GM23338 (cell line): ENCODE results near the gene ALDH3B1. TPM values are rescaled to one million over a fixed set of nuclear protein-coding genes. Genes with fewer than 3 reads are reported as not detected.

Experiments used
- ATAC-seq: fragments of 200-7000 bp; cut with Tn5 transposase; 3 replicates; pipeline ENCODE4 v1.9.1; 2020
- DNase-seq: peaks from one replicate; pipeline ENCODE4 v3.0.0-alpha.2; 2015; ENCODE audit warnings: low spot score
- H2AFZ ChIP-seq: fragments of 200-600 bp; sonication (generic); 2 replicates; pipeline ENCODE4 v1.8.0; 2016; ENCODE audit warnings: antibody characterized with exemption, mild to moderate bottlenecking, moderate library complexity
- H3F3A ChIP-seq: fragments of 200-600 bp; sonication (generic); replicated peaks from 2 replicates; pipeline ENCODE4 v1.8.0; 2017; ENCODE audit warnings: antibody characterized with exemption, mixed run types, low read depth
- H3K27ac ChIP-seq: fragments of 200-600 bp; sonication (generic); 2 replicates; pipeline ENCODE4 v1.6.1; 2016; ENCODE audit warnings: low read depth
- H3K27me3 ChIP-seq: fragments of 200-600 bp; sonication (generic); 2 replicates; pipeline ENCODE4 v1.8.0; 2016; ENCODE audit warnings: mild to moderate bottlenecking, mixed run types, moderate library complexity; ENCODE audit not compliant: insufficient read depth
- H3K36me3 ChIP-seq: fragments of 200-600 bp; sonication (generic); 2 replicates; pipeline ENCODE4 v1.8.0; 2016; ENCODE audit warnings: mild to moderate bottlenecking; ENCODE audit not compliant: insufficient read depth
- H3K4me1 ChIP-seq: fragments of 200-600 bp; sonication (generic); 2 replicates; pipeline ENCODE4 v1.8.0; 2016; ENCODE audit warnings: mild to moderate bottlenecking, moderate library complexity; ENCODE audit not compliant: insufficient read depth
- H3K4me2 ChIP-seq: fragments of 200-600 bp; sonication (generic); 2 replicates; pipeline ENCODE4 v1.7.1; 2017; ENCODE audit warnings: mixed run types
- H3K4me3 ChIP-seq: fragments of 200-600 bp; sonication (generic); 2 replicates; pipeline ENCODE4 v1.6.1; 2016; ENCODE audit warnings: mixed run types
- H3K79me2 ChIP-seq: fragments of 200-600 bp; sonication (generic); replicated peaks from 2 replicates; pipeline ENCODE4 v1.8.0; 2017; ENCODE audit warnings: mild to moderate bottlenecking; ENCODE audit not compliant: insufficient read depth
- H3K9me2 ChIP-seq: fragments of 200-600 bp; sonication (generic); 2 replicates; pipeline ENCODE4 v1.8.0; 2017; ENCODE audit not compliant: insufficient read depth
- H4K20me1 ChIP-seq: fragments of 200-600 bp; sonication (generic); replicated peaks from 2 replicates; pipeline ENCODE4 v1.8.0; 2017; ENCODE audit warnings: mild to moderate bottlenecking; ENCODE audit not compliant: insufficient read depth
- H3K27ac Mint-ChIP-seq: 2 replicates; pipeline ENCODE4 v1.8.0; 2020; ENCODE audit warnings: inconsistent platforms, mild to moderate bottlenecking, moderate library complexity, mixed read lengths
- H3K27me3 Mint-ChIP-seq: 3 replicates; pipeline ENCODE4 v1.8.0; 2022; ENCODE audit warnings: low read depth, mild to moderate bottlenecking, moderate library complexity, mixed read lengths, inconsistent platforms; ENCODE audit not compliant: insufficient read depth, poor library complexity
- H3K36me3 Mint-ChIP-seq: 3 replicates; pipeline ENCODE4 v1.8.0; 2021; ENCODE audit warnings: low read depth, mild to moderate bottlenecking, inconsistent platforms, moderate library complexity, mixed read lengths
- H3K4me1 Mint-ChIP-seq: 3 replicates; pipeline ENCODE4 v1.8.0; 2020; ENCODE audit warnings: mild to moderate bottlenecking, inconsistent platforms, mixed read lengths
- H3K4me3 Mint-ChIP-seq: 3 replicates; pipeline ENCODE4 v1.8.0; 2021; ENCODE audit warnings: moderate library complexity, mild to moderate bottlenecking, inconsistent platforms, mixed read lengths
- H3K9me3 Mint-ChIP-seq: 3 replicates; pipeline ENCODE4 v1.8.0; 2020; ENCODE audit warnings: moderate library complexity, mild to moderate bottlenecking, inconsistent platforms, mixed read lengths
- CREB1 ChIP-seq: fragments of 250-450 bp; sonication (Bioruptor Pico); IDR thresholded peaks from 2 replicates; pipeline ENCODE4 v1.5.0; 2020; ENCODE audit warnings: low read depth, mild to moderate bottlenecking, moderate library complexity
- EZH2 ChIP-seq: fragments of 200-600 bp; sonication (generic); IDR thresholded peaks from one replicate; pipeline ENCODE4 v1.8.0; 2017; ENCODE audit warnings: antibody characterized with exemption, mild to moderate bottlenecking, low read depth; ENCODE audit not compliant: unreplicated experiment
- EZH2phosphoT487 ChIP-seq: fragments of 200-600 bp; sonication (generic); IDR thresholded peaks from one replicate; pipeline ENCODE4 v1.8.1; 2018; ENCODE audit warnings: antibody characterized with exemption; ENCODE audit not compliant: unreplicated experiment
- JUNB ChIP-seq: IDR thresholded peaks from one replicate; pipeline ENCODE4 v1.6.1; 2016; ENCODE audit warnings: antibody characterized with exemption; ENCODE audit not compliant: unreplicated experiment
- NANOG ChIP-seq: IDR thresholded peaks from 2 replicates; pipeline ENCODE4 v1.6.1; 2016; ENCODE audit warnings: antibody characterized with exemption, borderline replicate concordance
- POLR2AphosphoS5 ChIP-seq: IDR thresholded peaks from 2 replicates; pipeline ENCODE4 v1.6.1; 2016; ENCODE audit warnings: antibody characterized with exemption, low read depth
- STAT1 ChIP-seq: IDR thresholded peaks from one replicate; pipeline ENCODE4 v1.6.1; 2016; ENCODE audit warnings: antibody characterized with exemption; ENCODE audit not compliant: unreplicated experiment
- ZNF114 ChIP-seq: fragments of 250-450 bp; sonication (Bioruptor Pico); IDR thresholded peaks from 2 replicates; pipeline ENCODE4 v1.5.0; 2020; ENCODE audit warnings: mild to moderate bottlenecking, moderate library complexity
- ZNF331 ChIP-seq: fragments of 250-450 bp; sonication (Bioruptor Pico); IDR thresholded peaks from 2 replicates; pipeline ENCODE4 v1.5.0; 2020; ENCODE audit warnings: low read depth, mild to moderate bottlenecking, moderate library complexity
- polyA plus RNA-seq: library from polyadenylated mRNA; unstranded; fragments of >200 nt; fragmentation: Nextera tagmentation; extraction: Ambion mirVana; gene quantifications from 2 replicates; pipeline ENCODE4 v1.2.1, GENCODE V29; 2016
- total RNA-seq: library from RNA; depleted of rRNA; stranded (reverse); fragments of >200 nt; shearing (Covaris generic); gene quantifications from 2 replicates; pipeline ENCODE4 v1.2.3, GENCODE V29; 2014
- TF ChIP-seq, protein P1 (sequence below): IDR thresholded peaks from 2 replicates; pipeline ENCODE4 v1.6.1; 2016; ENCODE audit warnings: antibody characterized with exemption
- TF ChIP-seq, protein P2 (sequence below), 2 experiments: fragments of 200-600 bp in 1 of 2; sonication (generic) in 1 of 2; conservative IDR thresholded peaks; 2 replicates each; pipeline versions ENCODE4 v1.5.1 to v1.6.1; 2016 to 2017; ENCODE audit warnings: antibody characterized with exemption in 2 of 2, low read depth in 2 of 2, mild to moderate bottlenecking in 2 of 2, moderate library complexity in 1 of 2
- TF ChIP-seq, protein P3 (sequence below): IDR thresholded peaks from one replicate; pipeline ENCODE4 v1.6.1; 2018; ENCODE audit warnings: antibody characterized with exemption; ENCODE audit not compliant: unreplicated experiment
- TF ChIP-seq, protein P4 (sequence below): fragments of 250-450 bp; sonication (Bioruptor Pico); IDR thresholded peaks from 2 replicates; pipeline ENCODE4 v1.5.0; 2020; ENCODE audit warnings: mild to moderate bottlenecking, moderate library complexity

The ALDH3B1 gene
- total and polyA plus RNA-seq, 2 experiments from 2014 or later, result 0.52 TPM; not detected in 1

DNA sequence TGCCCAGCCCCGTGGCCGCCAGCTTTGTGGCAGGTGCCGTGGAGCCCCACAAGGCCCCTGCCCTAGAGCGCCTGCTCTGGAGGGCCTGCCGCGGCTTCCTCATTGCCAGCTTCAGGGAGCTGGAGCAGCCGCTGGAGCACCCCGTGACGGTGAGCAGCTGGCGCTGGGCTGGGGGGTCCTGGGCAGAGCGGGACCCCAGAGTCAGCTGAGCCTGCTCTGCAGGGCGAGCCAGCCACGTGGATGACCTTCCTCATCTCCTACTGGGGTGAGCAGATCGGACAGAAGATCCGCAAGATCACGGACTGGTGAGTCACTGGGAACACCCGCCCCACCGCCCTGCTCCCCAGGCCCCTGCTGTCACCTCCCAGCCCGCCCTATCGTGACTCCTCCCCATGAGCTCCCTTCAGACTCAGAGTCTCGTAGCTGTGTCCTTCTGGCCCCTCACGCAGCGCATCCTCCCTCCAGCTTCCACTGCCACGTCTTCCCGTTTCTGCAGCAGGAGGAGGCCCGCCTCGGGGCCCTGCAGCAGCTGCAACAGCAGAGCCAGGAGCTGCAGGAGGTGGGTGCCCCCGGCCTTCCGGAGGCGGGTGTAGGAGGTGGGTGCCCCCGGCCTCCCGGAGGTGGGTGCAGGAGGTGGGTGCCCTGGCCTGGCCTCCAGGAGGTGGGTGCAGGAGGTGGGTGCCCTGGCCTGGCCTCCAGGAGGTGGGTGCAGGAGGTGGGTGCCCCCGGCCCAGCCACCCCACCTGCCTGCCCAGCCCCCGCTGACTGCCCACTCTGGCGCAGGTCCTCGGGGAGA is 33.4 kb downstream of the ALDH3B1 start:
- no peaks in the 10 kb centered on the region for H3K36me3 Mint-ChIP-seq
- H3K9me3 Mint-ChIP-seq, result no peaks in the 10 kb centered on the region
- H3K4me2 ChIP-seq, result no peak overlapping the region
- no peak overlapping the region for H3K4me3 ChIP-seq
- H3K27me3 Mint-ChIP-seq, result peaks cover 8% of the 10 kb centered on the region
- no peak overlapping the region for H2AFZ ChIP-seq
- H3F3A ChIP-seq, result 0 out of 2 replicates have a peak, but pooled peaks cover 5% of the 10 kb centered on the region
- no peak overlapping the region for H3K27ac ChIP-seq
- no peak overlapping the region for H3K27ac Mint-ChIP-seq
- H3K9me2 ChIP-seq, result no peaks in the 10 kb centered on the region
- H3K4me3 Mint-ChIP-seq, result no peak overlapping the region
- H3K4me1 ChIP-seq, result peaks cover 12% of the 10 kb centered on the region
- no peak for TF ChIP-seq POLR2AphosphoS5
- TF ChIP-seq, protein P1, sequence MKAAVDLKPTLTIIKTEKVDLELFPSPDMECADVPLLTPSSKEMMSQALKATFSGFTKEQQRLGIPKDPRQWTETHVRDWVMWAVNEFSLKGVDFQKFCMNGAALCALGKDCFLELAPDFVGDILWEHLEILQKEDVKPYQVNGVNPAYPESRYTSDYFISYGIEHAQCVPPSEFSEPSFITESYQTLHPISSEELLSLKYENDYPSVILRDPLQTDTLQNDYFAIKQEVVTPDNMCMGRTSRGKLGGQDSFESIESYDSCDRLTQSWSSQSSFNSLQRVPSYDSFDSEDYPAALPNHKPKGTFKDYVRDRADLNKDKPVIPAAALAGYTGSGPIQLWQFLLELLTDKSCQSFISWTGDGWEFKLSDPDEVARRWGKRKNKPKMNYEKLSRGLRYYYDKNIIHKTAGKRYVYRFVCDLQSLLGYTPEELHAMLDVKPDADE, result no peak
- TF ChIP-seq, protein P2, sequence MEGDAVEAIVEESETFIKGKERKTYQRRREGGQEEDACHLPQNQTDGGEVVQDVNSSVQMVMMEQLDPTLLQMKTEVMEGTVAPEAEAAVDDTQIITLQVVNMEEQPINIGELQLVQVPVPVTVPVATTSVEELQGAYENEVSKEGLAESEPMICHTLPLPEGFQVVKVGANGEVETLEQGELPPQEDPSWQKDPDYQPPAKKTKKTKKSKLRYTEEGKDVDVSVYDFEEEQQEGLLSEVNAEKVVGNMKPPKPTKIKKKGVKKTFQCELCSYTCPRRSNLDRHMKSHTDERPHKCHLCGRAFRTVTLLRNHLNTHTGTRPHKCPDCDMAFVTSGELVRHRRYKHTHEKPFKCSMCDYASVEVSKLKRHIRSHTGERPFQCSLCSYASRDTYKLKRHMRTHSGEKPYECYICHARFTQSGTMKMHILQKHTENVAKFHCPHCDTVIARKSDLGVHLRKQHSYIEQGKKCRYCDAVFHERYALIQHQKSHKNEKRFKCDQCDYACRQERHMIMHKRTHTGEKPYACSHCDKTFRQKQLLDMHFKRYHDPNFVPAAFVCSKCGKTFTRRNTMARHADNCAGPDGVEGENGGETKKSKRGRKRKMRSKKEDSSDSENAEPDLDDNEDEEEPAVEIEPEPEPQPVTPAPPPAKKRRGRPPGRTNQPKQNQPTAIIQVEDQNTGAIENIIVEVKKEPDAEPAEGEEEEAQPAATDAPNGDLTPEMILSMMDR (conservative IDR thresholded peaks at IDR 0.05; ENCODE audit: low read depth in 2 of 2), result no peak
- TF ChIP-seq, protein P3, sequence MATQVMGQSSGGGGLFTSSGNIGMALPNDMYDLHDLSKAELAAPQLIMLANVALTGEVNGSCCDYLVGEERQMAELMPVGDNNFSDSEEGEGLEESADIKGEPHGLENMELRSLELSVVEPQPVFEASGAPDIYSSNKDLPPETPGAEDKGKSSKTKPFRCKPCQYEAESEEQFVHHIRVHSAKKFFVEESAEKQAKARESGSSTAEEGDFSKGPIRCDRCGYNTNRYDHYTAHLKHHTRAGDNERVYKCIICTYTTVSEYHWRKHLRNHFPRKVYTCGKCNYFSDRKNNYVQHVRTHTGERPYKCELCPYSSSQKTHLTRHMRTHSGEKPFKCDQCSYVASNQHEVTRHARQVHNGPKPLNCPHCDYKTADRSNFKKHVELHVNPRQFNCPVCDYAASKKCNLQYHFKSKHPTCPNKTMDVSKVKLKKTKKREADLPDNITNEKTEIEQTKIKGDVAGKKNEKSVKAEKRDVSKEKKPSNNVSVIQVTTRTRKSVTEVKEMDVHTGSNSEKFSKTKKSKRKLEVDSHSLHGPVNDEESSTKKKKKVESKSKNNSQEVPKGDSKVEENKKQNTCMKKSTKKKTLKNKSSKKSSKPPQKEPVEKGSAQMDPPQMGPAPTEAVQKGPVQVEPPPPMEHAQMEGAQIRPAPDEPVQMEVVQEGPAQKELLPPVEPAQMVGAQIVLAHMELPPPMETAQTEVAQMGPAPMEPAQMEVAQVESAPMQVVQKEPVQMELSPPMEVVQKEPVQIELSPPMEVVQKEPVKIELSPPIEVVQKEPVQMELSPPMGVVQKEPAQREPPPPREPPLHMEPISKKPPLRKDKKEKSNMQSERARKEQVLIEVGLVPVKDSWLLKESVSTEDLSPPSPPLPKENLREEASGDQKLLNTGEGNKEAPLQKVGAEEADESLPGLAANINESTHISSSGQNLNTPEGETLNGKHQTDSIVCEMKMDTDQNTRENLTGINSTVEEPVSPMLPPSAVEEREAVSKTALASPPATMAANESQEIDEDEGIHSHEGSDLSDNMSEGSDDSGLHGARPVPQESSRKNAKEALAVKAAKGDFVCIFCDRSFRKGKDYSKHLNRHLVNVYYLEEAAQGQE, result no peak
- no peak for TF ChIP-seq JUNB
- TF ChIP-seq, protein P4, sequence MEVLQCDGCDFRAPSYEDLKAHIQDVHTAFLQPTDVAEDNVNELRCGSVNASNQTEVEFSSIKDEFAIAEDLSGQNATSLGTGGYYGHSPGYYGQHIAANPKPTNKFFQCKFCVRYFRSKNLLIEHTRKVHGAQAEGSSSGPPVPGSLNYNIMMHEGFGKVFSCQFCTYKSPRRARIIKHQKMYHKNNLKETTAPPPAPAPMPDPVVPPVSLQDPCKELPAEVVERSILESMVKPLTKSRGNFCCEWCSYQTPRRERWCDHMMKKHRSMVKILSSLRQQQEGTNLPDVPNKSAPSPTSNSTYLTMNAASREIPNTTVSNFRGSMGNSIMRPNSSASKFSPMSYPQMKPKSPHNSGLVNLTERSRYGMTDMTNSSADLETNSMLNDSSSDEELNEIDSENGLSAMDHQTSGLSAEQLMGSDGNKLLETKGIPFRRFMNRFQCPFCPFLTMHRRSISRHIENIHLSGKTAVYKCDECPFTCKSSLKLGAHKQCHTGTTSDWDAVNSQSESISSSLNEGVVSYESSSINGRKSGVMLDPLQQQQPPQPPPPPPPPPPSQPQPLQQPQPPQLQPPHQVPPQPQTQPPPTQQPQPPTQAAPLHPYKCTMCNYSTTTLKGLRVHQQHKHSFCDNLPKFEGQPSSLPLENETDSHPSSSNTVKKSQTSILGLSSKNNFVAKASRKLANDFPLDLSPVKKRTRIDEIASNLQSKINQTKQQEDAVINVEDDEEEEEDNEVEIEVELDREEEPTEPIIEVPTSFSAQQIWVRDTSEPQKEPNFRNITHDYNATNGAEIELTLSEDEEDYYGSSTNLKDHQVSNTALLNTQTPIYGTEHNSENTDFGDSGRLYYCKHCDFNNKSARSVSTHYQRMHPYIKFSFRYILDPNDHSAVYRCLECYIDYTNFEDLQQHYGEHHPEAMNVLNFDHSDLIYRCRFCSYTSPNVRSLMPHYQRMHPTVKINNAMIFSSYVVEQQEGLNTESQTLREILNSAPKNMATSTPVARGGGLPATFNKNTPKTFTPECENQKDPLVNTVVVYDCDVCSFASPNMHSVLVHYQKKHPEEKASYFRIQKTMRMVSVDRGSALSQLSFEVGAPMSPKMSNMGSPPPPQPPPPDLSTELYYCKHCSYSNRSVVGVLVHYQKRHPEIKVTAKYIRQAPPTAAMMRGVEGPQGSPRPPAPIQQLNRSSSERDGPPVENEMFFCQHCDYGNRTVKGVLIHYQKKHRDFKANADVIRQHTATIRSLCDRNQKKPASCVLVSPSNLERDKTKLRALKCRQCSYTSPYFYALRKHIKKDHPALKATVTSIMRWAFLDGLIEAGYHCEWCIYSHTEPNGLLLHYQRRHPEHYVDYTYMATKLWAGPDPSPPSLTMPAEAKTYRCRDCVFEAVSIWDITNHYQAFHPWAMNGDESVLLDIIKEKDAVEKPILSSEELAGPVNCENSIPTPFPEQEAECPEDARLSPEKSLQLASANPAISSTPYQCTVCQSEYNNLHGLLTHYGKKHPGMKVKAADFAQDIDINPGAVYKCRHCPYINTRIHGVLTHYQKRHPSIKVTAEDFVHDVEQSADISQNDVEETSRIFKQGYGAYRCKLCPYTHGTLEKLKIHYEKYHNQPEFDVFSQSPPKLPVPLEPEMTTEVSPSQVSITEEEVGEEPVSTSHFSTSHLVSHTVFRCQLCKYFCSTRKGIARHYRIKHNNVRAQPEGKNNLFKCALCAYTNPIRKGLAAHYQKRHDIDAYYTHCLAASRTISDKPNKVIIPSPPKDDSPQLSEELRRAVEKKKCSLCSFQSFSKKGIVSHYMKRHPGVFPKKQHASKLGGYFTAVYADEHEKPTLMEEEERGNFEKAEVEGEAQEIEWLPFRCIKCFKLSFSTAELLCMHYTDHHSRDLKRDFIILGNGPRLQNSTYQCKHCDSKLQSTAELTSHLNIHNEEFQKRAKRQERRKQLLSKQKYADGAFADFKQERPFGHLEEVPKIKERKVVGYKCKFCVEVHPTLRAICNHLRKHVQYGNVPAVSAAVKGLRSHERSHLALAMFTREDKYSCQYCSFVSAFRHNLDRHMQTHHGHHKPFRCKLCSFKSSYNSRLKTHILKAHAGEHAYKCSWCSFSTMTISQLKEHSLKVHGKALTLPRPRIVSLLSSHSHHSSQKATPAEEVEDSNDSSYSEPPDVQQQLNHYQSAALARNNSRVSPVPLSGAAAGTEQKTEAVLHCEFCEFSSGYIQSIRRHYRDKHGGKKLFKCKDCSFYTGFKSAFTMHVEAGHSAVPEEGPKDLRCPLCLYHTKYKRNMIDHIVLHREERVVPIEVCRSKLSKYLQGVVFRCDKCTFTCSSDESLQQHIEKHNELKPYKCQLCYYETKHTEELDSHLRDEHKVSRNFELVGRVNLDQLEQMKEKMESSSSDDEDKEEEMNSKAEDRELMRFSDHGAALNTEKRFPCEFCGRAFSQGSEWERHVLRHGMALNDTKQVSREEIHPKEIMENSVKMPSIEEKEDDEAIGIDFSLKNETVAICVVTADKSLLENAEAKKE (CRISPR knock-in tag), result no peak
- TF ChIP-seq STAT1, result no peak
- no peak for TF ChIP-seq EZH2phosphoT487
- TF ChIP-seq ZNF331 (CRISPR knock-in tag), result no peak
- TF ChIP-seq EZH2, result no peak
- no peak for TF ChIP-seq ZNF114 (CRISPR knock-in tag)
- no peak for TF ChIP-seq NANOG
- TF ChIP-seq CREB1 (CRISPR knock-in tag), result no peak
- no peak for ATAC-seq
- no peaks in the 10 kb centered on the region for H4K20me1 ChIP-seq
- H3K36me3 ChIP-seq, result no peaks in the 10 kb centered on the region
- no peaks in the 10 kb centered on the region for H3K79me2 ChIP-seq
- DNase-seq, result no peak
- H3K27me3 ChIP-seq, result no peaks in the 10 kb centered on the region
- H3K4me1 Mint-ChIP-seq, result peaks cover 7% of the 10 kb centered on the region
